CD4-positive, alpha-beta T cell (primary cell): ENCODE results near the gene ATP11A. TPM values are rescaled to one million over a fixed set of nuclear protein-coding genes. Genes with fewer than 3 reads are reported as not detected.
"Not testable (repeated sequence)": the region's sequence is repeated elsewhere in the genome, so short reads cannot be mapped to it uniquely, and the experiment has no call there.

Experiments used
- ATAC-seq: fragments of 200-7000 bp; cut with Tn5 transposase; one replicate; pipeline ENCODE4 v1.10.0; 2022; ENCODE audit warnings: mild to moderate bottlenecking; ENCODE audit not compliant: poor library complexity
- CTCF ChIA-PET: fragments of 350-600 bp; sonication (Branson Sonifier 250); formaldehyde crosslinking; loops from one replicate; lab custom pipeline; 2021; ENCODE audit warnings: antibody characterized with exemption, inconsistent platforms; lab: Charles Lee
- POLR2A ChIA-PET: fragments of 350-600 bp; sonication (Branson Sonifier 250); formaldehyde crosslinking; loops from one replicate; lab custom pipeline; 2021; ENCODE audit warnings: antibody characterized with exemption, inconsistent platforms; lab: Charles Lee
- DNase-seq, 14 experiments: peaks; one replicate each; pipeline ENCODE4 v3.0.0-alpha.2; 2013 to 2020; ENCODE audit warnings: mixed read lengths in 2 of 14
- H3K27ac ChIP-seq, 2 donors: one replicate each; pipeline versions ENCODE4 v1.5.1 to v1.7.0; 2013; ENCODE audit warnings: low read length in 2 of 2, low read depth in 1 of 2, mild to moderate bottlenecking in 1 of 2
- H3K27me3 ChIP-seq, 2 experiments: 1 replicate in 1 of 2; 2 replicates in 1 of 2; pipeline versions ENCODE4 v1.6.1 to v1.7.0; 2013; ENCODE audit warnings: low read length in 2 of 2, control low read depth in 1 of 2, mild to moderate bottlenecking in 1 of 2, moderate library complexity in 1 of 2; ENCODE audit not compliant: insufficient read depth in 2 of 2, control insufficient read depth in 1 of 2
- H3K36me3 ChIP-seq: one replicate; pipeline ENCODE4 v1.6.1; 2013; ENCODE audit warnings: low read length, control low read depth; ENCODE audit not compliant: insufficient read depth
- H3K4me1 ChIP-seq: one replicate; pipeline ENCODE4 v1.6.1; 2013; ENCODE audit warnings: low read length, control low read depth; ENCODE audit not compliant: insufficient read depth
- H3K4me3 ChIP-seq: one replicate; pipeline ENCODE4 v1.5.1; 2013; ENCODE audit warnings: mild to moderate bottlenecking, low read length, moderate library complexity
- H3K9me3 ChIP-seq, 2 experiments: 1 replicate in 1 of 2; 2 replicates in 1 of 2; pipeline versions ENCODE4 v1.6.1 to v1.7.0; 2013; ENCODE audit warnings: low read length in 2 of 2, mild to moderate bottlenecking in 2 of 2, control low read depth in 1 of 2, moderate library complexity in 1 of 2; ENCODE audit not compliant: control insufficient read depth in 1 of 2, insufficient read depth in 1 of 2
- H3K27ac Mint-ChIP-seq: one replicate; pipeline ENCODE4 v1.8.0; 2020; ENCODE audit warnings: mixed read lengths
- H3K27me3 Mint-ChIP-seq: one replicate; pipeline ENCODE4 v1.8.0; 2021; ENCODE audit warnings: mixed read lengths
- H3K36me3 Mint-ChIP-seq: one replicate; pipeline ENCODE4 v1.8.0; 2021; ENCODE audit warnings: low read depth, mixed read lengths
- H3K4me1 Mint-ChIP-seq: one replicate; pipeline ENCODE4 v1.8.0; 2021; ENCODE audit warnings: low read depth, mixed read lengths
- H3K4me3 Mint-ChIP-seq: one replicate; pipeline ENCODE4 v1.8.0; 2020; ENCODE audit warnings: mild to moderate bottlenecking, mixed read lengths
- H3K9me3 Mint-ChIP-seq: one replicate; pipeline ENCODE4 v1.8.0; 2020; ENCODE audit warnings: mixed read lengths
- CTCF ChIP-seq: fragments of 200-600 bp; IDR thresholded peaks from one replicate; pipeline ENCODE4 v1.8.0; 2022; ENCODE audit warnings: antibody characterized with exemption, mild to moderate bottlenecking
- intact Hi-C, 2 experiments: fragments of 100-400 bp; cut with DNase I in 1 of 2; cut with micrococcal nuclease in 1 of 2; formaldehyde crosslinking; loops; one replicate each; pipeline versions ENCODE4 v1.15.1 to v1.9.0; 2023 to 2025; cut with DNase I, micrococcal nuclease
- total RNA-seq, 174 experiments: library from RNA in 2 of 174; stranded (reverse) in 2 of 174; gene quantifications; one replicate each; pipeline ENCODE4 v1.2.3 and lab custom pipeline; 2021 to 2026

ATP11A gene
- total RNA-seq, 2 experiments from 2014 or later = 56.7 to 66.8 TPM

- no peak overlapping the region for H3K4me3 Mint-ChIP-seq
- no peaks in the 10 kb centered on the region for H3K36me3 Mint-ChIP-seq
- DNase-seq = no peak
- no peaks in the 10 kb centered on the region for H3K9me3 Mint-ChIP-seq
- H3K4me1 ChIP-seq = peaks cover 17% of the 10 kb centered on the region
- no peaks in the 10 kb centered on the region for H3K9me3 ChIP-seq
- ATAC-seq = no peak
- no peaks in the 10 kb centered on the region for H3K27me3 Mint-ChIP-seq
- ChIA-PET CTCF (no interaction called here), POLR2A (no interaction called here)
- TF ChIP-seq CTCF = no peak
- H3K27ac ChIP-seq = no peak overlapping the region
- intact Hi-C loops = no loop called here
- H3K27ac Mint-ChIP-seq = no peak overlapping the region
- no peaks in the 10 kb centered on the region for H3K36me3 ChIP-seq
- H3K4me3 ChIP-seq = no peak overlapping the region
- H3K4me1 Mint-ChIP-seq = peaks cover 41% of the 10 kb centered on the region
- no peaks in the 10 kb centered on the region for H3K27me3 ChIP-seq
Measured at GRCh38 chr13:112672651-112673284, 17.1 kb upstream of the ATP11A start.

- no peaks in the 10 kb centered on the region for H3K36me3 ChIP-seq
- peaks cover 17% of the 10 kb centered on the region for H3K4me1 ChIP-seq
- Mint-ChIP-seq H3K27ac (peak overlapping the region; percentile 45), H3K4me3 (peak overlapping the region; percentile 42), H3K36me3 (no peaks in the 10 kb centered on the region), H3K27me3 (no peaks in the 10 kb centered on the region), H3K4me1 (peaks cover 41% of the 10 kb centered on the region), H3K9me3 (no peaks in the 10 kb centered on the region)
- TF ChIP-seq CTCF = no peak
- POLR2A ChIA-PET = no interaction called here
- CTCF ChIA-PET = interaction anchor here (1.2 kb wide), 1 partner anchor 15 kb away, joined by 3 read pairs; the partner anchor contains the start of gene ATP11A
- no peak overlapping the region for H3K4me3 ChIP-seq
- H3K27me3 ChIP-seq = no peaks in the 10 kb centered on the region
- ATAC-seq (peak; percentile 46), DNase-seq (peak in 1 of 14 experiments; percentile 15)
- intact Hi-C loops = no loop called here
- no peaks in the 10 kb centered on the region for H3K9me3 ChIP-seq
- H3K27ac ChIP-seq = no peak overlapping the region
Measured at GRCh38 chr13:112674412-112675365, 15.1 kb upstream of the ATP11A start.

- H3K4me3 ChIP-seq = no peak overlapping the region
- peaks cover 17% of the 10 kb centered on the region for H3K4me1 ChIP-seq
- no peaks in the 10 kb centered on the region for H3K9me3 Mint-ChIP-seq
- H3K27ac Mint-ChIP-seq = peak overlapping the region; percentile 45
- H3K27me3 ChIP-seq = no peaks in the 10 kb centered on the region
- H3K36me3 Mint-ChIP-seq = no peaks in the 10 kb centered on the region
- ATAC-seq (no peak), DNase-seq (no peak)
- intact Hi-C loops = no loop called here
- ChIA-PET CTCF (interaction anchor here (1.2 kb wide), 1 partner anchor 14 kb away, joined by 3 read pairs; the partner anchor contains the start of gene ATP11A), POLR2A (no interaction called here)
- H3K27me3 Mint-ChIP-seq = no peaks in the 10 kb centered on the region
- H3K27ac ChIP-seq = no peak overlapping the region
- TF ChIP-seq CTCF = no peak
- H3K36me3 ChIP-seq = no peaks in the 10 kb centered on the region
- no peaks in the 10 kb centered on the region for H3K9me3 ChIP-seq
- no peak overlapping the region for H3K4me3 Mint-ChIP-seq
- H3K4me1 Mint-ChIP-seq = peaks cover 41% of the 10 kb centered on the region
Measured at GRCh38 chr13:112675366-112675756, 14.5 kb upstream of the ATP11A start.

GRCh38 chr13:112677421-112677962 lies 12.3 kb upstream of the ATP11A start:
- H3K27ac ChIP-seq, intact Hi-C loops, ATAC-seq, CTCF ChIA-PET, DNase-seq, H3K27me3 Mint-ChIP-seq, H3K9me3 ChIP-seq, H3K36me3 Mint-ChIP-seq, H3K4me3 Mint-ChIP-seq, H3K27ac Mint-ChIP-seq, POLR2A ChIA-PET, H3K4me3 ChIP-seq, H3K27me3 ChIP-seq, H3K9me3 Mint-ChIP-seq, H3K36me3 ChIP-seq: not testable (repeated sequence)
- H3K4me1 Mint-ChIP-seq = peaks cover 35% of the 10 kb centered on the region
- H3K4me1 ChIP-seq = peaks cover 17% of the 10 kb centered on the region
